HCT116 (cell line): ENCODE data around the gene SIGLEC11. TPM values are rescaled to one million over a fixed set of nuclear protein-coding genes. Genes with fewer than 3 reads are reported as not detected.

Experiments
- ATAC-seq: fragments of 200-7000 bp; cut with Tn5 transposase; 2 replicates; pipeline ENCODE4 v1.9.1; 2020; ENCODE audit warnings: mild to moderate bottlenecking, moderate library complexity
- BruUV-seq: library from RNA; stranded (reverse); fragments of 400-500 nt; replicated peaks from 2 replicates; lab custom pipeline; 2021; lab: Mats Ljungman, UMichigan
- CTCF ChIA-PET: fragments of 300-600 bp; sonication (Branson Sonifier 250); formaldehyde crosslinking; loops from one replicate; lab custom pipeline; 2021; ENCODE audit warnings: antibody characterized with exemption; lab: Charles Lee
- POLR2A ChIA-PET: fragments of 300-600, 350-600 bp; sonication (Branson Sonifier 250); formaldehyde crosslinking; loops from one replicate; lab custom pipeline; 2021; ENCODE audit warnings: antibody characterized with exemption; lab: Charles Lee
- RAD21 ChIA-PET, 2 experiments: fragments of 300-600 bp; sonication (Branson Sonifier 250); formaldehyde crosslinking; loops; one replicate each; lab custom pipeline; 2023; ENCODE audit warnings: low total read pairs in 2 of 2; ENCODE audit not compliant: uncharacterized antibody in 2 of 2, unreplicated experiment in 2 of 2, low non-redundant PET in 1 of 2; lab: Charles Lee
- DNase-seq: peaks from one replicate; pipeline ENCODE4 v3.0.0-alpha.2; 2010; ENCODE audit warnings: low read depth, low spot score
- H2AFZ ChIP-seq: fragments of 200-600 bp; shearing (Covaris generic), sonication (generic); 2 replicates; pipeline ENCODE4 v1.6.1; 2017; ENCODE audit warnings: low read depth, mixed run types, mixed read lengths, antibody characterized with exemption, low read length; ENCODE audit not compliant: poor library complexity, severe bottlenecking
- H3K27ac ChIP-seq: 2 replicates; pipeline ENCODE4 v1.5.1; 2012; ENCODE audit warnings: low read depth, low read length
- H3K27me3 ChIP-seq: fragments of 200-600 bp; sonication (generic); 2 replicates; pipeline ENCODE4 v1.6.1; 2016; ENCODE audit warnings: mixed run types, low read length, mixed read lengths; ENCODE audit not compliant: insufficient read depth
- H3K36me3 ChIP-seq, 2 experiments: fragments of 200-500 bp in 1 of 2; fragments of 200-600 bp in 1 of 2; sonication (Bioruptor generic) in 1 of 2; sonication (generic) in 1 of 2; 2 replicates each; pipeline versions ENCODE4 v1.5.1 to v1.6.1; 2014 to 2016; ENCODE audit warnings: low read length in 2 of 2, inconsistent platforms in 1 of 2, mixed read lengths in 1 of 2, mixed run types in 1 of 2; ENCODE audit not compliant: insufficient read depth in 2 of 2, control insufficient read depth in 1 of 2
- H3K4me1 ChIP-seq, 2 experiments: fragments of 200-600 bp in 1 of 2; sonication (generic) in 1 of 2; 2 replicates each; pipeline versions ENCODE4 v1.5.1 to v1.6.1; 2012 to 2017; ENCODE audit warnings: low read length in 2 of 2, inconsistent platforms in 1 of 2, mild to moderate bottlenecking in 1 of 2, mixed read lengths in 1 of 2, mixed run types in 1 of 2, moderate library complexity in 1 of 2; ENCODE audit not compliant: insufficient read depth in 2 of 2, control insufficient read depth in 1 of 2
- H3K4me2 ChIP-seq: fragments of 200-600 bp; sonication (generic); 2 replicates; pipeline ENCODE4 v1.6.1; 2017; ENCODE audit warnings: mixed run types, low read length, mixed read lengths
- H3K4me3 ChIP-seq, 2 experiments: fragments of 200-600 bp in 1 of 2; sonication (generic) in 1 of 2; replicated peaks in 1 of 2; 2 replicates each; pipeline ENCODE4 v1.5.1; 2011 to 2016; ENCODE audit warnings: low read length in 2 of 2, control low read depth in 1 of 2, low read depth in 1 of 2, mild to moderate bottlenecking in 1 of 2, mixed read lengths in 1 of 2, mixed run types in 1 of 2
- H3K79me2 ChIP-seq: fragments of 200-600 bp; sonication (generic); 2 replicates; pipeline ENCODE4 v1.6.1; 2017; ENCODE audit warnings: mild to moderate bottlenecking, mixed run types, low read length, moderate library complexity, mixed read lengths; ENCODE audit not compliant: insufficient read depth
- H3K9ac ChIP-seq: fragments of 200-600 bp; sonication (generic); 2 replicates; pipeline ENCODE4 v1.6.1; 2016; ENCODE audit warnings: low read length, mixed read lengths
- H3K9me2 ChIP-seq: fragments of 200-600 bp; sonication (generic), shearing (Covaris generic); 2 replicates; pipeline ENCODE4 v1.6.1; 2017; ENCODE audit warnings: mixed run types, mild to moderate bottlenecking, moderate library complexity; ENCODE audit not compliant: insufficient read depth
- H3K9me3 ChIP-seq, 2 experiments: fragments of 200-500 bp in 1 of 2; fragments of 200-600 bp in 1 of 2; sonication (Bioruptor generic) in 1 of 2; sonication (generic) in 1 of 2; 2 replicates each; pipeline ENCODE4 v1.6.1; 2014 to 2017; ENCODE audit warnings: low read length in 2 of 2, mixed read lengths in 2 of 2, inconsistent platforms in 1 of 2, low read depth in 1 of 2, mild to moderate bottlenecking in 1 of 2, mixed run types in 1 of 2, moderate library complexity in 1 of 2; ENCODE audit not compliant: control insufficient read depth in 1 of 2, insufficient read depth in 1 of 2
- H4K20me1 ChIP-seq: fragments of 200-600 bp; sonication (generic), shearing (Covaris generic); 2 replicates; pipeline ENCODE4 v1.6.1; 2017; ENCODE audit warnings: mixed run types, mild to moderate bottlenecking, moderate library complexity; ENCODE audit not compliant: insufficient read depth
- CEBPB ChIP-seq: IDR thresholded peaks from 2 replicates; pipeline ENCODE4 v1.6.1; 2012; ENCODE audit warnings: low read depth
- CTCF ChIP-seq, 3 experiments: fragments of 200-600 bp in 1 of 3; sonication (generic) in 1 of 3; IDR thresholded peaks in 2 of 3; conservative IDR thresholded peaks in 1 of 3; 2 replicates each; pipeline ENCODE4 v1.5.1; 2012 to 2017; ENCODE audit warnings: low read depth in 2 of 3, low read length in 2 of 3, antibody characterized with exemption in 1 of 3, borderline replicate concordance in 1 of 3, control low read depth in 1 of 3, mild to moderate bottlenecking in 1 of 3, mixed read lengths in 1 of 3, mixed run types in 1 of 3, moderate library complexity in 1 of 3; ENCODE audit not compliant: insufficient read depth in 1 of 3
- EGR1 ChIP-seq: IDR thresholded peaks from 2 replicates; pipeline ENCODE4 v1.6.1; 2012; ENCODE audit warnings: low read depth
- ELF1 ChIP-seq: IDR thresholded peaks from 2 replicates; pipeline ENCODE4 v1.6.1; 2012; ENCODE audit warnings: low read depth, borderline replicate concordance
- FOSL1 ChIP-seq: IDR thresholded peaks from 2 replicates; pipeline ENCODE4 v1.6.1; 2012; ENCODE audit warnings: low read depth
- MAX ChIP-seq: IDR thresholded peaks from 2 replicates; pipeline ENCODE4 v1.6.1; 2012
- RAD21 ChIP-seq: IDR thresholded peaks from 2 replicates; pipeline ENCODE4 v1.6.1; 2012; ENCODE audit warnings: low read depth, mild to moderate bottlenecking
- REST ChIP-seq: IDR thresholded peaks from 2 replicates; pipeline ENCODE4 v1.6.1; 2012; ENCODE audit warnings: low read depth
- SIN3A ChIP-seq: IDR thresholded peaks from 2 replicates; pipeline ENCODE4 v1.6.1; 2012; ENCODE audit warnings: low read depth
- SP1 ChIP-seq: IDR thresholded peaks from 2 replicates; pipeline ENCODE4 v1.6.1; 2012; ENCODE audit warnings: low read depth
- SRF ChIP-seq: IDR thresholded peaks from 2 replicates; pipeline ENCODE4 v1.6.1; 2012; ENCODE audit warnings: low read depth
- YY1 ChIP-seq: IDR thresholded peaks from 2 replicates; pipeline ENCODE4 v1.6.1; 2011; ENCODE audit warnings: low read length, low read depth, moderate library complexity, mild to moderate bottlenecking; ENCODE audit not compliant: insufficient replicate concordance; ENCODE audit errors: extremely low read depth
- ZBTB33 ChIP-seq: IDR thresholded peaks from 2 replicates; pipeline ENCODE4 v1.6.1; 2011; ENCODE audit warnings: mild to moderate bottlenecking, low read length, moderate library complexity; ENCODE audit not compliant: insufficient replicate concordance; ENCODE audit errors: extremely low read depth
- ZFX ChIP-seq: fragments of 450-650 bp; IDR thresholded peaks from 2 replicates; pipeline ENCODE4 v1.6.1; 2017
- ZNF274 ChIP-seq: fragments of 200-500 bp; sonication (Bioruptor generic); IDR thresholded peaks from 2 replicates; pipeline ENCODE4 v1.6.1; 2014; ENCODE audit warnings: mild to moderate bottlenecking, low read depth, low read length, inconsistent platforms
- intact Hi-C: fragments of 100-400 bp; cut with micrococcal nuclease; formaldehyde crosslinking; loops from 2 replicates; pipeline ENCODE4 v1.10.0; 2022
- total RNA-seq: library from RNA; stranded (reverse); gene quantifications from one replicate; pipeline ENCODE4 v1.2.1, GENCODE V29; 2021; ENCODE audit not compliant: unreplicated experiment

SIGLEC11 gene
- total RNA-seq, 1 experiment from 2014 or later, result not detected

GRCh38 chr19:50008532-50008931 lies 47.6 kb upstream of the SIGLEC11 start (continued):
- no peak for TF ChIP-seq REST
- TF ChIP-seq CTCF (IDR thresholded peaks at IDR 0.05 in 2 of 3, conservative IDR thresholded peaks at IDR 0.05 in 1 of 3; ENCODE audit: borderline replicate concordance in 1 of 3, insufficient read depth in 1 of 3, low read depth in 2 of 3, low read length in 2 of 3), result peak; percentile 30 to 48 (median 45); a peak in 4 of 6 replicates
- TF ChIP-seq SRF, result no peak
- no peak for TF ChIP-seq ZNF274
- peak; percentile 44; the same call in 1 of the 2 replicates for TF ChIP-seq RAD21
- TF ChIP-seq SIN3A, result no peak

- Histone ChIP-seq H3K79me2 (peaks cover 6% of the 10 kb centered on the region; the same call in 1 of the 2 replicates), H3K36me3 (peaks cover 13% of the 10 kb centered on the region in 2 experiments; a peak in 3 of 4 replicates), H2AFZ (no peak overlapping the region), H3K4me3 (no peak overlapping the region), H3K4me2 (no peak overlapping the region), H4K20me1 (no peaks in the 10 kb centered on the region), H3K9me3 (no peaks in the 10 kb centered on the region), H3K27me3 (no peaks in the 10 kb centered on the region), H3K27ac (no peak overlapping the region), H3K9ac (no peak overlapping the region), H3K9me2 (no peaks in the 10 kb centered on the region), H3K4me1 (peaks cover 21 to 28% of the 10 kb centered on the region in 2 experiments)
- no TSS peak for BruUV-seq
- DNase-seq, result no peak
- ChIA-PET POLR2A (no interaction called here), CTCF (no interaction called here), RAD21 (no interaction called here)
- intact Hi-C loops, result no loop called here
- ATAC-seq, result no peak
- TF ChIP-seq SP1 (no peak), MAX (no peak), ZFX (no peak), ZNF274 (no peak), ZBTB33 (no peak), ELF1 (no peak), RAD21 (no peak), CEBPB (no peak), YY1 (no peak), EGR1 (no peak), FOSL1 (no peak)
Measured at GRCh38 chr19:50007947-50008346, 47.0 kb upstream of the SIGLEC11 start.
